ENCODE results near the gene HS2ST1.
"Not testable (repeated sequence)": the region's sequence is repeated elsewhere in the genome, so short reads cannot be mapped to it uniquely, and the experiment has no call there.

Gene HS2ST1

GRCh38 chr1:86926883-86927282 is 12.4 kb downstream of the HS2ST1 start:
- no peak for DNase-seq

GRCh38 chr1:86928819-86929218 is 14.4 kb downstream of the HS2ST1 start:
- DNase-seq: no peak

- DNase-seq: no peak
These were observed 18.6 kb downstream of the HS2ST1 start for GRCh38 chr1:86933051-86933450.

GRCh38 chr1:86933562-86934377 is 19.3 kb downstream of the HS2ST1 start:
- DNase-seq: no peak

- DNase-seq: no peak
These were observed 24.0 kb downstream of the HS2ST1 start for GRCh38 chr1:86938450-86938849.

DNA sequence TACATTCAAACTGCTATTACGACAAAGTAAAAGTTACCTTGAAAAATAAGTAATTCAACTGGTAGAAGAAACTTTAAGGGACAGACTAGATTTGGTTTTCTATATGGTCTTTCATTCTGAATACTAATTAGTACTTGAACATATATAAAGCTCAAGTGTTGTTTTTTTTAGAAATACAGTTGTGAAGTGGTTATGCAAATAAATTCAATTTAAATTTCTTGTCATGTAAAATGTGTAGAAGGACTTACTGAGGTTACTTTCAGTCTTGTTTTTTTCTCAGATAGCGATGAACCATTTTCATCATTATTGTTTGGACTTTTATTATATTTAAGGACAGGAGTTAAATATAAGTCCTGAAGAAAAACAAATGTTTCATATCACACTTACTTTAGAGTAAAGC is 24.4 kb downstream of the HS2ST1 start:
- no peak for DNase-seq

GRCh38 chr1:86939406-86939805 is 25.0 kb downstream of the HS2ST1 start:
- no peak for DNase-seq

DNA sequence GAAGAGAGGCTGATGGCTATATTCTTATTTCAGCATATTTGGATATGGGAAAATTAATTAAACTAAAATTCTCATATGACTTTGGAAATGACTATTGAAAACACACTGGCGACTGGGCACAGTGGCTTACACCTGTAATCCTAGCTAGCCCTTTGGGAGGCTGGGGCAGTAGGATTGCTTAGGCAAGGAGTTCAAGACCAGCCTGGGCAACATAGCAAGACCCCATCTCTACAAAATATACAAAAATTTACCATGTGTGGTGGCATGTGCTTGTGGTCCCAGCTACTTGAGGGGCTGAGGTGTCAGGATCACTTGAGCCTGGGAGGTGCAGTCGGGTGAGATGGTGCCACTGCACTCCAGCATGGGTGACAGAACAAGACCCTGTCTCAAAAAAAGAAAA is 26.2 kb downstream of the HS2ST1 start:
- DNase-seq: no peak

DNA sequence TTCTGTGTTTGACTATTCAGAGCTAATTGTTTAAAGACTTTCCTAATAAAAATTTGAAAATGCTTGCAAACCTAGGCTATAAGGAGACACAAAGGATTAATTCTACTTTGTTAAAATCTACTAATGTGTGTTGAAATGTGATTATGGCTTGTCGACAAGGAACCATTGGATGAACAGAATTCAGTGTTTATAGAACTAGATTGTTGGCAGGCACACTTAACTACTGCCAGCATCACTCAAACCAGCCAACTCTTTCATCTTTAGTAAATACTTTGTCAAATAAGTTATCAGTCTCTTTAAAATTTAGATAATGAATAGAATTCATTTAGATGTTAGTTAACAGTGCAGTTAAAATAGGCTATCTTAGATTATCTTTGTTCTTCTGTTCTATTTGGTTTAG is 27.6 kb downstream of the HS2ST1 start:
- no peak for DNase-seq

GRCh38 chr1:86942743-86943142 is 28.3 kb downstream of the HS2ST1 start:
- no peak for DNase-seq

DNA sequence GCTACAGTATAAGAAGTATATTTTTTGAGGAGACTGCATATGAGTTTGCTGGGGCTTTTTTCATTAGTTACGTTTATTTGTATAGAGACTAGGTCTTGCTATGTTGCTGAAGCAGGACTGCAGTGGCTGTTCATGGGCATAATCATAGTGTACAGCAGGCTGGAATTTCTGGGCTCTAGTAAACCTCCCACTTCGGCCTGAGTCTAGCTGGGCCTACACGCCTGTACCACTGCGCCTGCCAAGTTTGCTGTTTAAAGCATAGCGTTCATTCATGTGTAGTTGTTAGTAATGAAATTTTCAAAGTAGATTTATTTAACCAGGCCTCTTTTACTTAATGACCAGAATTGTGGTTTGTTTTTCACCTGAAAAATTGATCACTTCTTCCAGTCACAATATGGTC is 33.8 kb downstream of the HS2ST1 start:
- no peak for DNase-seq

- DNase-seq: no peak
These were observed 36.4 kb downstream of the HS2ST1 start for GRCh38 chr1:86950712-86951419.

DNA sequence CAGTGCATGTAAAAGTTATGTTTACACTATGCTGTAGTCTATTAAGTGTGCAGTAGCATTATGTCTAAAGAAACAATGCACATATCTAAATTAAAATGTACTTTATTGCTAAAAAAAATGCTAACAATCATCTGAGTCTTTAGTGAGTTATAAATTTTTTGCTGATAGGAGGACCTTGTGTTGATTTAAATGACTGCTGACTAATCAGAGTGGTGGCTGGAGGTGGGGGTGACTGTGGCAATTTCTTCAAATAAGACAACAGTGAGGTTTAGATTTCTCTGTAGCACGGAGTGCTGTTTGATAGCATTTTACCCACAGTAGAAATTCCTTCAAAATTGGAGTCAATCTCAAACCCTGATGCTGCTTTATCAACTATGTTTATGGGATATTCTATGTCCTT is 37.0 kb downstream of the HS2ST1 start:
- DNase-seq: no peak

DNA sequence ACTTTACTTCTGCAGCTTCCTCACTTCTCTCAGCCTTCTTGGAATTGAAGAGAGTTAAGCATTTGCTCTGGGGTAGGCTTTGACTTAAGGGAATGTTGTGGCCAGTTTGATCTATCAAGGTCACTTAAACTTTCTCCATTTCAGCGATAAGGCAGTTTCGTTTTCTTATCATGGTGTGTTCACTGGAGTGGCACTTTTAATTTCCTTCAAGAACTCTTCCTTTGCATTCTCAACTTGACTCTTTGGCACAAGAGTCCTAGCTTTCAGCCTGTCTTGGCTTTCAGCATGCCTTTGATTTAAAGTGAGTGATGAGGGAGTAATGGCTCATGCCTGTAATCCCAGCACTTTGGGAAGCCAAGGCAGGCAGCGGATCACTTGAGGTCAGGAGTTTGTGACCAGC is 38.7 kb downstream of the HS2ST1 start:
- no peak for DNase-seq

- DNase-seq: no peak
These were observed 41.2 kb downstream of the HS2ST1 start for GRCh38 chr1:86955678-86956077.

- DNase-seq: no peak
These were observed 41.8 kb downstream of the HS2ST1 start for GRCh38 chr1:86956221-86956620.

GRCh38 chr1:86957221-86957620 is 42.8 kb downstream of the HS2ST1 start:
- DNase-seq: no peak

GRCh38 chr1:86960548-86960947 is 46.1 kb downstream of the HS2ST1 start:
- DNase-seq: no peak

- DNase-seq: not testable (repeated sequence)
These were observed 49.4 kb downstream of the HS2ST1 start for GRCh38 chr1:86963841-86964240.

- no peak for DNase-seq
These were observed 50.8 kb downstream of the HS2ST1 start for GRCh38 chr1:86965012-86965826.

- DNase-seq: no peak
These were observed 51.4 kb downstream of the HS2ST1 start for GRCh38 chr1:86965827-86966182.

DNA sequence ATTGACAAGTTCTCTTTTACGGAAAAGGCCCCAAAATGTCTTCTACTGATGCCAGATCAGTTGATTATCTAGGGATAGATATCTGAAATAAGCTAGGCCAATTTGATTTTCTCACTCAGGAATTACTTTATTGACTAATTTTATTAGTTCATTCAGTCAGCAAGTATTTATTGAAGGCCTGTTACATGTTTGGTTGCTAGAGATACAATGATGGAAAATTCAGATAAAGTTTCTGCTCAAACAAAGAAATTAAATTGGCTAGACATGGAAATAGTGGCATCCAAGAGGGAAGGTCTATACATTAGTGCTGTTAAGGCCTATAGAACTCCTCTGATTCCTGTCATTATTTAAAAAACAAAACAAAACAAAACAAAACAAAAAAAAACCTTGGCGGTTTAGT is 56.5 kb downstream of the HS2ST1 start:
- DNase-seq: no peak

GRCh38 chr1:86971778-86972177 is 57.3 kb downstream of the HS2ST1 start:
- no peak for DNase-seq

DNA sequence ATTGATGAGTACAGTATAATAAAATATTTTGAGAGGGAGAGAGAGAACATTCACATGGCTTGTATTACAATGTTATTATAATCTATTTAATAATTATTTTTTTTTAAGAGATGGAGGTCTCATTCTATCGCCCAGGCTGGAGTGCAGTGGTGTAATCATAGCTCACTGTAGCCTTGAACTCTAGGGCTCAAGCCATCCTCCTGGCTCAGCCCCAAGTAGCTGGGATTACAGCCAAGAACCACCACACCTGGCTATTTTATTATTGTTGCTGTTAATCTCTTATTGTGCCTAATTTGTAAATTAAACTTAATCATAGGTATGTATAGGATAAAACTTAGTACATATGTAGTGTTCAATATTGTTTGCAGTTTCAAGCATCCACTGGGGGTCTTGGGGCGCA is 57.8 kb downstream of the HS2ST1 start:
- no peak for DNase-seq
